D721Med (cell line): ENCODE results near the gene IL22RA2.
"Not testable (repeated sequence)": the region's sequence is repeated elsewhere in the genome, so short reads cannot be mapped to it uniquely, and the experiment has no call there.

Experiments used
- DNase-seq: peaks from one replicate; pipeline ENCODE4 v3.0.0; 2011; ENCODE audit warnings: low spot score; ENCODE audit not compliant: insufficient read length
- FAIRE-seq: peaks from 2 replicates; lab custom pipeline; 2011; peaks lifted over from hg19 to GRCh38; lab: Jason Lieb, UNC
- TF ChIP-seq, protein P1 (sequence below): IDR thresholded peaks from 2 replicates; pipeline ENCODE4 v1.5.1; 2012; ENCODE audit warnings: mild to moderate bottlenecking, control low read depth; ENCODE audit not compliant: insufficient read depth; ENCODE audit errors: missing control alignments

Gene IL22RA2

GRCh38 chr6:137216875-137217553 is 43.6 kb upstream of the IL22RA2 start:
- FAIRE-seq (no peak), DNase-seq (no peak)
- TF ChIP-seq, protein P1, sequence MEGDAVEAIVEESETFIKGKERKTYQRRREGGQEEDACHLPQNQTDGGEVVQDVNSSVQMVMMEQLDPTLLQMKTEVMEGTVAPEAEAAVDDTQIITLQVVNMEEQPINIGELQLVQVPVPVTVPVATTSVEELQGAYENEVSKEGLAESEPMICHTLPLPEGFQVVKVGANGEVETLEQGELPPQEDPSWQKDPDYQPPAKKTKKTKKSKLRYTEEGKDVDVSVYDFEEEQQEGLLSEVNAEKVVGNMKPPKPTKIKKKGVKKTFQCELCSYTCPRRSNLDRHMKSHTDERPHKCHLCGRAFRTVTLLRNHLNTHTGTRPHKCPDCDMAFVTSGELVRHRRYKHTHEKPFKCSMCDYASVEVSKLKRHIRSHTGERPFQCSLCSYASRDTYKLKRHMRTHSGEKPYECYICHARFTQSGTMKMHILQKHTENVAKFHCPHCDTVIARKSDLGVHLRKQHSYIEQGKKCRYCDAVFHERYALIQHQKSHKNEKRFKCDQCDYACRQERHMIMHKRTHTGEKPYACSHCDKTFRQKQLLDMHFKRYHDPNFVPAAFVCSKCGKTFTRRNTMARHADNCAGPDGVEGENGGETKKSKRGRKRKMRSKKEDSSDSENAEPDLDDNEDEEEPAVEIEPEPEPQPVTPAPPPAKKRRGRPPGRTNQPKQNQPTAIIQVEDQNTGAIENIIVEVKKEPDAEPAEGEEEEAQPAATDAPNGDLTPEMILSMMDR, result no peak

DNA sequence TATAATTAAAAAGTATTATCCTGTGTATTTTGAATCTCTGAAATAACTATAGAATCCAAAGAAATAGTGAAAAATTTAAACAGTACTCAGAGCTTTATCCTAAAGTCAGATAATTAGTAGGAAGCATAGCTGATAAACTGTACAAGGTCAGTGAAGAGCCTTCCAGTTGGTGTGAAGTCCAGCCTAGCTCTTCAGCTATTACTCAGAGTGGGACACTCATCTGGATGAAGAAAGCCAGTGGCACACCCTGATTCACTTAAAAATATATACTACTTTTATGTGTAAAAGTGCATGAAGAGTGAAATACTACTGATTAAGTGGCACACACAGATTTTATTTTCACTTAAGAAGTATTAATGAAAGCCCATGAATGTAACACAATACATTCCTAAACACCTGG is 42.7 kb upstream of the IL22RA2 start:
- FAIRE-seq (no peak), DNase-seq (no peak)
- TF ChIP-seq, protein P1, result no peak

DNA sequence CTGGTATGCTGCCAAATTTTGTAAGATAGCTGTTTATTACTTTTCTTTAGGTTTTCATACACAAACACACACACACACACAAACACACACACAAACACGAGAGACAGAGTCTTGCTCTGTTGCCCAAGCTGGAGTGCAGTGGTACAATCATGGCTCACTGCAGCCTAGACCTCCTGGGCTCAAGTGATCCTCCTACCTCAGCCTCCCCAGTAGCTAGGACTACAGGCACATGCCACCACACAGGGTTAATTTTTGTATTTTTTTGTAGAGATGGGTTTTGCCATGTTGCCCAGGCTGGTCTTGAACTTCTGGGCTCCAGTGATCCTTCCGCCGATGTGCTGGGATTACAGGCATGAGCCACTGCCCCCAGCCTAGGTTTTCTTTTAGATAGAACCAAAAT is 42.2 kb upstream of the IL22RA2 start:
- DNase-seq, FAIRE-seq: not testable (repeated sequence)

- TF ChIP-seq, protein P1, result no peak
- no peak for DNase-seq
- no peak for FAIRE-seq
Measured at GRCh38 chr6:137214931-137215330, 41.5 kb upstream of the IL22RA2 start.

DNA sequence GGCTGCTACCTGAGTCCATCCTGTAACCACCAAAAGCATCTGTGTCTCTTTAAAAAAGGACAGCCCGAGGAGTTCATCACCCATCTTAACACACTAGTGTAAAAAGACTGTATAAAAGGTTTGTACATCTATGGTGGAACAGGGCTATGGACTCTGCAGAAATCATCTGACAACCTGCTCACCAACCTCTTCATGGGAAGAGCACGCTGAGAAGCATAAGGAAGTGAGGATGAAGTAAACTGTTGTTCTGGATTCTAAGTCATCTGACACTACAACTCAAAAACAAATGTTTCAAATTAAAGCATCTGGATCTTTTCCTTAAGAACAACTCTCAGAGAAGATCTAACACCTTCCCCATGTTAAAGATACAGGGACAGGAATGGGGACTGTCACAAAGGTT is 40.4 kb upstream of the IL22RA2 start:
- FAIRE-seq, result no peak

DNA sequence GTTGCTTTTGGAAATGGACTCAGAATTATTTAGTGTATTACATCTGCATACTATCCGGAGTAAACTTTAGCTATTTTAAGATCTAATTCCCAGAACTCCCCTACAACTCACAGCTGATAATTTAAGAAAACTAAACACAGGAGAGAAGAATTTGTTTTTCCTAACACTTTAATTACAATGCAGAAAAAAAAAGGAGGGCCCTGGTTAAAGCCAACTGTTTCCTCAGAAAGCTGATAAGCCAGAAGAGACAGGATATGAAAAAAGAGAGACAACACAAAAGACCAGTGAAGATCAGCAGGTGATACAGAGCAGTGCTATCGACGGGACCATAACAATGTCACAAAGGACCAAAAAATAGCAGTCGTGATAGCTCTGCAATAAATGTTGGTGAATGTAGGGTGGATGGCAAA is 39.9 kb upstream of the IL22RA2 start:
- no peak for FAIRE-seq
- TF ChIP-seq, protein P1, result no peak
- no peak for DNase-seq

More for the DNA sequence above, 40.4 kb upstream of the IL22RA2 start:
- DNase-seq, result no peak
- TF ChIP-seq, protein P1, result no peak

- TF ChIP-seq, protein P1, result no peak
- DNase-seq, result no peak
- FAIRE-seq, result no peak
Measured at GRCh38 chr6:137211910-137212309, 38.5 kb upstream of the IL22RA2 start.
